GM21717 (cell line): ENCODE measurements around the gene WHRN.

ENCODE experiments used
- ATAC-seq: cut with Tn5 transposase; IDR thresholded peaks from one replicate; pipeline ENCODE4 v1.9.1; 2021; ENCODE audit warnings: mild to moderate bottlenecking, moderate library complexity; ENCODE audit not compliant: unreplicated experiment

The WHRN gene

DNA sequence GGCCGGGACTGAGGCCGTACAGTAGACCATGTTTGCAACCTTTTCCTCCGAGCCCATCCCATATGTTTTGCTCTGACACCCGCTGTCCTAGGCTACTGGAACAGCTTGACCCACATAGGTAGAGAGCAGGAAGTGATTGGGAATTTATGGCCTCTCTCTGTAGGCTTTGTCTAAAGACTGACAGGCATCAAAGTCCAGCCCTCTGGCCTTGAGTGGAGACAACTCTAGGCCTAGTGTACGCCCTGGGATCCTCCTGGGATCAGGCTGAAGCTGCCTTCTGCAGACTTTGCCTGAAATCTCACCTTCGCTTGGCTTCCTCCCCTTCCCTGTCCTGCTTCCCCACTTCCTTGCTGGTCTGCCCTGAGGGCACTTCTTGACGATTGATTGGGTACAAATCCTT, 103.9 kb downstream of the WHRN start:
- no peak for ATAC-seq

DNA sequence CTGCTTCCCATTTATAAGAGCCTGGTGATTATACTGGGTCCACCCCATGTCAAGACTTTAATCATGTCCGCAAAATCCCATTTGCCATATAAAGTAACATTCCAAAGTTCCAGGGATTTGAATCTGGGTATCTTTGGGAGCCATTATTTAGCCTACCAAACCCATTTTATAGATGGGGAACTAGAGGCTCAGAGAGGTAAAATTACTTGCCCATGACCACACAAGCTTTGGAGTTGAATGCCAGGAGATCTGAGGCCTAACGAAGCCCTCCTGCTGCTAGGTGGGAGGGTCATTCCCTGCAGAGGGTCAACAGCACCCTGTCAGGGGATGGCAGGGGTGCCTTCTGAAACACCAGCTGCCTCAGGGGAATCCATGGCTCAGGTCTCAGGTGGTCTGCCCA, 104.5 kb downstream of the WHRN start:
- ATAC-seq = no peak

DNA sequence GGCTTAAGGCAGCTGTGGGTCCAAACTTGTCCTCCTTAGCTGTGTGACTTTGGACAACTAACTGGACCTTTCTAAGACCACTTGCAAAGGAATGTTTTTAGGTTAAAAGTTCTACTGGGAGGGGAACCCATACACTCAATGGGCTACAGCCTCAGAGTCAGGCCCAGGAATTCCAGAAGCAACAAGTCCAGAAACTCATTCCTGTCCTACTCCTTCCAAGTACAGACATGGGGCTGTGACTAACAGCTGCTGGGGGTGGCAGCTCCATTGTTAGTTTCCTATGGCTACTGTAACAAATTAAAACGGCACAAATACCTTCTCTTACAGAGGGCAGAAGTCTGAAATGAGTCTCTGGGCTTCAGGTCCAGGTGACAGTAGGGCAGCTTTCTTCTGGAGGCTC, 105.1 kb downstream of the WHRN start:
- no peak for ATAC-seq

DNA sequence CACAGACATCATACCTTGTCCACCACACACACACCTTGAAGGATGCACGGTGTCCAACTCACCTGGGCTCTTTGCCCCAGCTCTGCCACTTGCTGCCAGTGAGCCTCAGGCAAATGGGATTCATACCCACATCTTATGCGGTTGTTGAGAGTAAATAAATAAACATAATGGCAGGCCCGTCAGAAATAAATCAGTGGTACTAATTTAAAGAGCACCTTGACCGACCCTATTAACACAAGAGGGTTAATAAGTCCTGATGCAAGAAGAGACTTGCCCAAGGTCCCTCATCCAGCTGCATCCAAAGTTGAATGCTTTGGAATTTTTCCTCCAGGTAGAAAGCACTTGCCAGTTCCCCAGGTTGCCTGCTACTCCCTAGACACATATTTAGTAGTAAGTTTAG, 105.9 kb downstream of the WHRN start:
- ATAC-seq = no peak

DNA sequence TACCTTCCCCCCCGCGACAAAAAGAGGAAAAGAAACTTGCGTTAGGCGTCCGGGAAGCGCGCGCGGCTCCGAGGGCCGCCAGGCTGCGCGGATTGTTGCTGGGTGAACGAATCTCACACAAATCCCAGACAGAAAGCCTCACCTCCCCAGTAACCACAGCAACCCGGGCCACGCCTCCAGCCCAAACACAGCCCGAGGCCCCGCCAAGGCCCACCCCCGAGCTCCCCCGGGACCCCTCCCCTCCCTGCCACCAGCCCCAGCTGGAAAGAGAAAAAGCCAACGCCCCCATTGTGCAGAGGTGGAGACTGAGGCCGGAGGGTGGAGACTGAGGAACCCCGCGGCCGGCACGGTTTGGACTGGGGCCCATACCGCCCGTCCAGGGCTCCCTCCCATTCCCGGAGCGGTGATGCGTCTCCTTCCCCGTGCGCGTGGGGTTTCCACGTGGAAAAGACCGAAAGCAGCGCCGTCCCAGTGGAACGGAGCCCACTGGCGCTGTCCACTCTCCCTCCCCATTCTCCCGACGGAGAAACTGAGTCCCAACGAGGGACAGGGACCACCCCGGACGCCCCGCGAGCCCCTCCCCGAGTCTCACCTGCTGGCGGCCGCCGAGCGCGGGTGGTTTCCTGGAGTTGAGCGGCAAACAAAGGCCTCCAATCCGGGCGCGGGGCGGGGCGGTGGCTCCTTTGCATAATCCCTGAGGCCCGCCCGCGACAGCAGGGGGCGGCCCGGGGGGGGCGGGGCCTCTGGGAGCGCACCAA, 107.2 kb downstream of the WHRN start:
- ATAC-seq = peak; percentile 81

DNA sequence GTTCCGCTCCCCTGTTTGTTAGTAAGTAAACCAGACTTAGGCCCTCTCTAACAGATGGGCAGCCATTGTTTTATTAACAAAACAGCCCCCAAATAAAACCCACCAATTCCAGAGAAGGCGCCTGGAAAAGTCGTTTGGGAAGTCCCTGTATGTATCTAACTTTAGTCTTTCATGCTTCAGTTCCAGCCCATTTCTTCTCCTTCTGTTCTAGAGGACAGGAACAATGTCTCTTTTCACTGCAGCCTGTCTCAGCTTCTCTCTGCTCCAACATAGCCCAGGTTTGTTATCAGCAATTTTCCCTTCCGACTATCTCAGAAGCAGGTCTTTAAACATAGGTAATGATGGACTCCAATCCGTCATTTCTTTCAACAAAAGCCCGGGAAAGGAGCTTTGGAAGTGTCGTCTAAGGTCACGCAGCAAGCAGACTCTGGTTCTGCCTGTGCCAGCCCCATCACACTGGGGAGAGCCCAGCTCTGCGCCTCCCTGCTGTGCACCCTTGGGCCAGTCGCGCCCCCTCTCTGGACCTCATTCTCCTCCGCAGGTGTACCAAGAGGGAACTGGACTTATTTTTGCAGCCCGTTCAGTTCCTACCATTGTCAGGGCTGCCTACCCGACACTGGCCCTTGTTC, 107.9 kb downstream of the WHRN start:
- ATAC-seq = no peak

DNA sequence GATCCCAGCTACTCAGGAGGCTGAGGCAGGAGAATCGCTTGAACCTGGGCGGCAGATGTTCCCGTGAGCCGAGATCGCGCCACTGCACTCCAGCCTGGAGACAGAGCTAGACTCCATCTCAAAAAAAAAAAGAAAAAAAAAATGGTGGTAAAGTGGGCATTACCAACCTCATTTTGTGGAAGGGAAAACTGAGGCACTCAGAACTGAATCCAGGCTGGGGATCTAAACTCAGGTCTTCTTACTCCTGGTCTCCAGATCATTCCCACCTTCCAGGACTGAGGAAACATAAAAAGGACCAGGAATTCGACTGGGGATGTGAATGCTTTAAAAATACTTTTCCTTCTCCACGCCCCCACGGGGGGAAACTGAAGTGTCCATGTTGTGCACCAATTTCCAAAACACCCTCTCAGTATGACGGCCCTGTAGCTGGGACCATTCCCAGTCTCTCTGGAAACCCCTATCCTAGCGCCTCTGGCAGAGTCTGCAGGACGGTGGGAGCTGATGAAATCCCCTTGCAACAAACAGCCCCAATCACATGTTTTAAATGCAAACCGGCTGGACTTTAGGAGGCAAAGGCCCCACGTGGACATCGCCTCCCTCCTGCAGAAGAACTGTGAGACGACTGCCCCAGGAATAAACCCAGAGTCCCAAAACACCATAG, 108.6 kb downstream of the WHRN start:
- ATAC-seq = no peak

DNA sequence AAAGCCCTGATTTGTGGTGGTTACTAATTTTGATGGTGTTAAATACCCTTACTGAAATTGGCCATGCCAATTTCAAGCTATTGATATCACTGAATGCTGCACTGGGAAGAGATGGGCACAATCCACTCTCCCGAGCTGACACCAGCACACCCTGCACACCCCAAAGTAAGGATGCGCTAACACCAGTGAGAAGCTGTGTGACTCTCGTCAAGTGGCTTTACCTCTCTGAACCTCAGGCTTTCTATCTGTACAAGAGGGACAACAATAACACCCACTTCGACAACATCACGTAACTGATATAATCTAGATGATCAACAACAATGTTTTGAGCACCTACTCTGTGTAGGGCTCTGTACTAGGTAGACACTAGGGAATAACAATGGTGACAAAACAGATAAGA, 109.5 kb downstream of the WHRN start:
- no peak for ATAC-seq

DNA sequence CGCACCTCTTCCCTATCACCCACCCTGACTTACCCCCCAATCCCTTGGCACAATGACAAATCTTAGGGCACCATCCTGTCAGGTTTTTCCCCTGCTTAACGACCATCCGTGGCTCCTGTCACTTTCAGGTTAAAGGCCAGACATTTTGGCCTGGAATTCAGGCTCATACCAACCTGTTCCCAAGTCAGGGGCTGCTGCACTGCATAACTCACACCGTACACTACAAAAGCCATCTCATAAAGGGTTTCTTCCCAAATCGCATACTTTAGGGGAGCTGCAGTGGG, 110.0 kb downstream of the WHRN start:
- no peak for ATAC-seq

DNA sequence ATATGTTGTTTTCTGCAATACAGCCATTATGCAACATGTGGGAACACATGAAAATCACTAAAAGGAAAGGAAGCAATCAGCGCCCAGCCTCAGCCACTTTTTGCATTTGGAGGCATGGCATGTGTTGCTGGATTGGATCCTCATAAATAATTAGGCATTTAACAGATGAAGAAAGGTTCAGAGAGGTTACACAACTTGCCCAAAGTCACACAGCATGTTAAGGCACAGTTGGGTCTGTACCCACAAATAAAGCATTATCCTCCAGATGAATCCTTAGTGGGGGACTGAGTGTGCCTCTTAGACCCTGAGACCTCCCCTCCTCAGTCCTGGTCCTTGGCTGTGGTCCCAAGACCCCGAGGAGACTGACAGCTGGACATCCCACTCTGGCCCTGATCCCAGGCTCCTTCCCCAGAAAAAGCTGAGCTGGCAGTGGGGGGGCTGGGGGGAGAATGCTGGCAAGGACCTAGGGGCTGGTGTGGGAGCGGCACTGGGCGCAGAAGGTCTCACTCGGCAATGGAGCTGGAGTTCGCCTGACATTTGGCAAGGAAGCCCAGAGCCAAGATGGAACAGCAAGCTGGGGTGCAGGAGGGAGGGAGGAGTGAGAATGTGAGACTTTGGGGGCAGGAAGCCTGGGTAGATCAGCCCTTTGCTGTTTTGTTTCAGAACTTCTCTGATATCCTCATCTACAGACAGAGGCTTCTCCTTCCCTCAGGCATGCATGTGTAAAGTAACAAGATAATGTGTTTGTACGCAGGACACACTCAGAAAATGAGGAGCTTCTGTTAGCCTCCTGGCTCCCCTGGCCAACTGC, 110.5 kb downstream of the WHRN start:
- ATAC-seq = no peak

DNA sequence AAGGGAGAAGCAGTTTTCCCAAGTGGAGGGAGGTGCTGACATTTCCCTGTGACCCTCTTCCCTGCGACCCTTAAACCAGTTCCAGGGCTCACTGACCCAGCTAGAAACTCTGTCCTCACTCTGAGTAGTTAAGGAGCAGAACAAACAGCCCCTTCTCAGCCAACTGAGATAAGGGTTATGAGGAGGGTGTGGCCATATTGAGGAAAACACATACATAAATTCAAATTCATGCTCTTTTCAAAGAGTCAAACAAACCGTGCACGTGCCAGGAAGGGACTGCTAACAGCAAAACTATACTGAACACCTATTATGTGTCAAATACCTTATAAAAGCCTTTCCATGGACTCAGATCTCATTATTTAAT, 112.5 kb downstream of the WHRN start:
- no peak for ATAC-seq

DNA sequence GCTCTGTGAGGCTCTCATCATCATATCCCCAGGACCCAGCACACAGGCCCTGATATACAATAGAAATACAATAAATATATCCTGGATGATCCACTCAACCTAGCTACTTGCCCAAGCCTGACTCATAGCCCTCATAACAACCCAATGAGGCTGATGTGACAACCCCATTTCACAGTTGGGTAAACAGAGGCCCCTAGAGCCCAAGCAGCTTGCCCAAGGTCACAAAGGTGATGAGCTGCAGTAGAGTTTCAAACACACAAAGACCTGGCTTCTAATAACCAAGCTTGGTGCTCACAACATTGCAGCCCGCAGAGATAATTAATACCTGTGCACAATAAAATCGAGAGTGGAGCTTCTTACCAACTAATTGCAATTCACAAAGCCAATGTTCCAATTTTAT, 114.3 kb downstream of the WHRN start:
- no peak for ATAC-seq

DNA sequence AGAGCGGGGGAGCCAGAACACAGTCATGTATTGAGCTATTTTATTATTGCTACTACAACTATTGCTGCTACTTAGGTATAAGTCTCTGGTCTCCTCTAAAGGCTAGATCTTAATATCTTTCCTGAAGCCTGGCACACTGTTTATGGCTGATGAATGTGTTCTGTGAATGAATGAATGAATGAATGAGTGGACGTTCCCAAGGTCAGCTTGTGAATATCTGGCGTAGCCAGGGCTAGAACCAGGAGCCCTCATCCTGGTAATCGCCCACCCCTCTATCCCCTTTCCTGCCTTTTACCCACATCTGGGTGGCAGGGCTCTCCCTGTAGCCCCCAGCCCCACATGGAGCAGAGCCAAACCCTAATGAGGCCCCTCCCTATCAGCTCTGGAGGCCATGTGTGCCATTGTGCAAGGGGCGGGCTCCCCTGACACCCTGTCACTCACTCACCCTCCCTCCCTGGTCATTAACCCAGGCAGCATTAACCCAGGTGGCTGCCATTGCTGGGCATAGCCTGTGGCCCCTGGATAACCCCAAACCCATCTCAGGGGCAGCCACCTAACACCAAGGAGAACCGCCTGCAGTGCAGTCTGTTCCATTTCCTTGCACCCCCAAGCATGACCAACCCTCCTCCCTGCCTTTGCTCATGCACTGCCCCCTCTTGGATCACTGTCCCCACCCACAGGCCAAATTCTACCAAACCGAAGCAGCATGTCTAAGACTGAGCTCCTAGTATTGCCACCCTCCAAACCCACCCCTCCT, 115.5 kb downstream of the WHRN start:
- ATAC-seq = no peak

DNA sequence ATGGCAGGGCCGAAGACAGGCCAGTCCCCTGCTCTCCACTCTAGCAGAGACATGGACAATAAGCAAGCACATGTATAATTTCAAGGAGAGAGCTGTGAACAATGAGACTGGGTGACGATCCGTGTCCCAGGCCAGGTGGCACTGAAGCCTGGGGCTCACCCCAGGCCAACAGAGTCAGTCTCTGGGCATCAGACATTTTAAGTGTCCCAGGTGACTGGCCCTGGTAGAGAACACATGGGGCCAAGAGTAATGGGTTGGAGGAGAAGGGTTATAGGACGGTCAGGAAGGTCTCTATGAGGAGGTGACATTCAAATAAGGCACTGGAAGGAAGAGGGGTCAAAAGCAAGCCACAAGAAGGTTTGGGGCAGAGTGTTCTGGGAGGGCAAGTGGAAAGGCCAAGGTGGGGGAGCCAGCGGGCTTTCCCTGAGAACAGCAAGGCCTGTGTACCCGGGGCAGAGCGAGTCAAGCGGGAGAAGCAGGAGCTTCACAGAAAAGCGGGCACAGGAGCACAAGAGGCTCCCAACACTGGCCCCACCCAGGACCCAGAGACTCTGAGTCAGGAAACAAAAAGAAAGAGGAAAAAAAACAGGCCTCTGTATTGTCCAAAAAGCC, 116.4 kb downstream of the WHRN start:
- no peak for ATAC-seq

DNA sequence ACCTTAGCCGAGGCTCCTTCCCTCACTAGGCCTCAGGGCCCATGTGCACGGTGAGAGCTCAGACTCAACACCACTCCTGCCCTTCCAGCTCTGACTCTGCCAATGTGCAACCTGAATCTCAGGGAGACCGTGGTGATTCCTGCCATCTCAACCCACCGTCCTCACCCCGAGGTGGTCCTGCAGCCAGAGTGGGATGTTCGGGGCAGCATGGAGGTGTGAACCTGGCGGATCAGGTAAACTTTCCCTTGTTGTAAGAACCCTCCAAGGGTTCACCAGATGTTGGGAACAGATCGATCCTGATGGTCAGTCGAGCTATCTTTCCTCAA, 117.0 kb downstream of the WHRN start:
- ATAC-seq = no peak

DNA sequence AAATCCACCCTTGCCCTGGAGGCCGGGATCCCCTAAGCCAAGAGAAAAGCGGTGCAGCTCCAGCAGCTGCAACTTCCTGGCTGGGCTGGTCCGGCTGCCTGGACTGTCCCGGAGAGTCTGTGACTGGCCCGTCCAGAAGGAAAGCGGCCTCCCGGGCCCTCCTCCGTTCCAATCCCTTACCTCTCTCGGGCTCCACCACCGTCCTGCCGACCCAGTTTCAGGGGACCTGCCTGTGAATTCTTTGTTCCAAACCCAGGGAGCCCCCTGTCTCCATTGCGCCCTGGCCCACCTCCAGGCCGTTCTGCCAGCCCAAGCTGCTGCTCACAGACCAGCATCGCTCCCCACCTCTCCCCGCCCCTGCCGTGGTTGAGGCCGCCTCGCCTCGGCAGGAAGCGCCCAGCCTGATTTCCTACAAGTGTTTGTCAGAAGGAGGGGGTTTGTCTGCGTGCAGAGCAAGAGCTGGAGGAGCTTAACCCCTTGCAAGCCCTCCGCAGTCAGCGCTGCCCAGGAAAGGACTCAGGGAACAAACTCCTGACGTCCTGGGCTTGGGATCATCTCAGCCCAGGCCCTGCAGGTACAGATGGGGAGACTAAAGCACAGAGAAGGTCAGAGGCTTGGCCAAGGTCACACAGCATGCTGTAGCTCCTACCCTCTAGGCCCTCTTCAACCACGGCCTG, 117.5 kb downstream of the WHRN start, which contains the start of gene AKNA:
Gene AKNA, minus strand, starts transcription at position 303 of the 677 bp plus-strand sequence. CDS start 6,649 bp downstream, outside the sequence.
- peak; percentile 25 for ATAC-seq

DNA sequence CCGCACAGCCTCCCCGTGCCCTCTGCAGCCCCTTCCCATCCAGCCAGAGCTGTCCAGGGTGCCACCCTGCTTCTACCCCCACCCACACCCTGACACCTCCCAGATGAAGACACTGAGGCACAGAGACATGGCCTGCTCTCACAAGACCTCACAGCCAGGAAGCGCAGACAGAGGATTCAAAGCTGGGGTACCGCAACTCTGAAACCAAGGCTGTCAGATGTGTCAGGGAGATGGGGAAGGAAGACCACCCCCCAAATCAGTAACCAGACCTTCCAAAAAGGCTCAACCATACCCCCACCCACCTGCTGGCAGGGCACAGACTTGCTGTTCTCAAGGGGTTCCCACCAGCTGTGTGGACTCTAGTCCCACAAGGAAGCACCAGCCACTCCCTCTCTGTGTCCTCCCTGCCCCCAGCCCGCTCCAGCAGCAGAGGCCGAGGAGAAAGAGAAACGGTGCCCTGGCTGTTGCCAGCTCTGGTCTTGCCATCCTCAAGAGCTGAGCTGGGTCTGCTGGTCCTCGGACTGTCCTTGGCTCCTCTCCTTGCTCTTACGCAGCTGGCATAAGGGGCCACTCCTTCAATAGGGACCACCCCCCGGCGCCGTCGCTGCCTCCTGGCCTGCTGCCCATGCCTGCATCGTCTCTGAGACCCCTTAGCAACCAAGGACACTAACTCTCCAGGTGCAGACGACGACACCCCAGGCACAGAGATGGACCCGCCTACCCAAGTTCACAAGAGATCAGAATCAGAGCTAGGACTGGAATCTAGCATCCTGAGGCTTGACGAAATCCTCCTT, 118.2 kb downstream of the WHRN start:
- no peak for ATAC-seq

DNA sequence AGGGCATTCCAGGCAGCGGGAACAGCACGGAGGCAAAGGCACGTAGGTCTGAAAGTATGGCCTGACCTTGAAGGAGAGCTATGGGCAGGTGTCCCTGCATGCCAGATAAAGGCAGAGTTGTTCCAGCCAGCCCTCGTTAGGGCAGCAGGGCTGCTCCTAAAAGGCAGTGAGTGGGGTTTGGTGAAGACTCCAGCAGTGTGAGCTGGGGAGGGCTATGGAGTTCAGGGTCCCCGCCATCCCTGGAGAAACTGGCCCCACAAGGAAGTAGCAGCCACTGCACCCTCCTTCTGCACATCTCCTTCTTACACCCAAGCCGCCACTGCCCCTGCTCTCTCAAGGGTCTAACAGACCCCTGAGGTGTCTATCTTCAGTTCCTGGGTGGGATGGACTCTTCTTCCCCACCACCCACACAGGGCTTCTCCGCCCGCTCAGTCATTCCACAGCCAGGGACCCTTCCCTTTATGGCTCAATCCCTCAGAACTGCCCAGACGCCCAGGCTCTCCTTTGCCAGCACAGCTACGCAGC, 118.8 kb downstream of the WHRN start:
- no peak for ATAC-seq
